Liver (tissue), 9 donors: Measurements from ENCODE around the gene FUT2. TPM values are rescaled to one million over a fixed set of nuclear protein-coding genes. Genes with fewer than 3 reads are reported as not detected.
A peak's percentile ranks its signal among the peaks of the same experiment; 100 is the strongest.

Experiments
- DNase-seq: peaks from one replicate; pipeline ENCODE4 v3.0.0-alpha.2; 2017; ENCODE audit warnings: low spot score
- H3K27ac ChIP-seq, 2 donors: one replicate each; pipeline ENCODE4 v1.7.0; 2013; ENCODE audit warnings: inconsistent platforms in 2 of 2, low read length in 2 of 2, control low read depth in 1 of 2, low read depth in 1 of 2, mild to moderate bottlenecking in 1 of 2
- H3K27me3 ChIP-seq, 4 donors: one replicate each; pipeline versions ENCODE4 v1.6.1 to v1.7.0; 2013; ENCODE audit warnings: low read length in 3 of 4, inconsistent platforms in 1 of 4, mild to moderate bottlenecking in 1 of 4, moderate library complexity in 1 of 4; ENCODE audit not compliant: control insufficient read depth in 4 of 4, insufficient read depth in 4 of 4
- H3K36me3 ChIP-seq, 4 donors: one replicate each; pipeline versions ENCODE4 v1.6.1 to v1.7.0; 2013; ENCODE audit warnings: low read length in 3 of 4, mild to moderate bottlenecking in 3 of 4, low read depth in 1 of 4, moderate library complexity in 1 of 4; ENCODE audit not compliant: control insufficient read depth in 4 of 4, insufficient read depth in 3 of 4
- H3K4me1 ChIP-seq, 4 donors: one replicate each; pipeline versions ENCODE4 v1.6.1 to v1.7.0; 2013; ENCODE audit warnings: low read length in 3 of 4, mild to moderate bottlenecking in 3 of 4, moderate library complexity in 1 of 4; ENCODE audit not compliant: control insufficient read depth in 4 of 4, insufficient read depth in 4 of 4
- H3K4me3 ChIP-seq, 3 donors: one replicate each; pipeline versions ENCODE4 v1.6.1 to v1.7.0; 2013; ENCODE audit warnings: low read length in 3 of 3, control low read depth in 1 of 3, low read depth in 1 of 3, mild to moderate bottlenecking in 1 of 3
- H3K9ac ChIP-seq, 2 donors: one replicate each; pipeline ENCODE4 v1.7.0; 2013; ENCODE audit warnings: low read length in 2 of 2, mild to moderate bottlenecking in 2 of 2, moderate library complexity in 2 of 2, control low read depth in 1 of 2, low read depth in 1 of 2
- H3K9me3 ChIP-seq, 4 donors: one replicate each; pipeline versions ENCODE4 v1.6.1 to v1.7.0; 2013; ENCODE audit warnings: low read length in 3 of 4; ENCODE audit not compliant: control insufficient read depth in 4 of 4
- FOXA1 ChIP-seq: IDR thresholded peaks from 2 replicates; pipeline ENCODE4 v1.6.1; 2016; ENCODE audit warnings: antibody characterized with exemption
- GABPA ChIP-seq, 2 donors: IDR thresholded peaks in 1 of 2; conservative IDR thresholded peaks in 1 of 2; 2 replicates each; pipeline ENCODE4 v1.6.1; 2016; ENCODE audit warnings: antibody characterized with exemption in 2 of 2, mild to moderate bottlenecking in 1 of 2, moderate library complexity in 1 of 2
- HNF4A ChIP-seq, 2 donors: conservative IDR thresholded peaks; 2 replicates each; pipeline ENCODE4 v1.6.1; 2016; ENCODE audit warnings: antibody characterized with exemption in 2 of 2, mild to moderate bottlenecking in 2 of 2
- HNF4G ChIP-seq: IDR thresholded peaks from 2 replicates; pipeline ENCODE4 v1.6.1; 2016; ENCODE audit warnings: antibody characterized with exemption
- JUND ChIP-seq, 2 donors: IDR thresholded peaks; 2 replicates each; pipeline ENCODE4 v1.6.1; 2016; ENCODE audit warnings: antibody characterized with exemption in 2 of 2
- NR2F2 ChIP-seq: IDR thresholded peaks from 2 replicates; pipeline ENCODE4 v1.6.1; 2016; ENCODE audit warnings: antibody characterized with exemption
- RAD21 ChIP-seq, 2 donors: IDR thresholded peaks; 2 replicates each; pipeline ENCODE4 v1.6.1; 2016; ENCODE audit warnings: antibody characterized with exemption in 2 of 2, mild to moderate bottlenecking in 2 of 2
- RXRA ChIP-seq, 2 donors: IDR thresholded peaks; 2 replicates each; pipeline ENCODE4 v1.6.1; 2017 to 2018; ENCODE audit warnings: antibody characterized with exemption in 2 of 2, mild to moderate bottlenecking in 1 of 2
- SP1 ChIP-seq: IDR thresholded peaks from 2 replicates; pipeline ENCODE4 v1.6.1; 2018; ENCODE audit warnings: antibody characterized with exemption, mild to moderate bottlenecking
- TAF1 ChIP-seq: conservative IDR thresholded peaks from 2 replicates; pipeline ENCODE4 v1.6.1; 2016; ENCODE audit warnings: antibody characterized with exemption, mild to moderate bottlenecking
- YY1 ChIP-seq: IDR thresholded peaks from 2 replicates; pipeline ENCODE4 v1.6.1; 2016; ENCODE audit warnings: antibody characterized with exemption, mild to moderate bottlenecking
- WGBS: extraction: QIAGEN DNeasy Blood & Tissue Kit; methylation state at CpG from one replicate; pipeline ENCODE4 v1.1.7; 2013; 5-methylcytosine and 5-hydroxymethylcytosine counted together
- polyA plus RNA-seq, 2 donors: library from polyadenylated mRNA; stranded (reverse) in 1 of 2; unstranded in 1 of 2; fragments of 200-250 nt in 1 of 2; fragments of >200 nt in 1 of 2; fragmentation: Nextera tagmentation in 1 of 2; extraction: Ambion mirVana in 1 of 2; gene quantifications; one replicate each; pipeline versions ENCODE4 v1.2.1 to v1.2.3, GENCODE V29; 2013 to 2015
- total RNA-seq, 2 donors: library from RNA; depleted of rRNA; stranded (reverse); fragments of >200 nt; gene quantifications; one replicate each; pipeline ENCODE4 v1.2.3, GENCODE V29; 2014
- TF ChIP-seq, protein P1 (sequence below): IDR thresholded peaks from 2 replicates; pipeline ENCODE4 v1.6.1; 2016; ENCODE audit warnings: antibody characterized with exemption, mild to moderate bottlenecking
- TF ChIP-seq, protein P2 (sequence below): fragments of 150-350 bp; IDR thresholded peaks from 2 replicates; pipeline ENCODE4 v1.5.1; 2017; ENCODE audit warnings: improper control_type of control experiment, low read depth, low read length; ENCODE audit not compliant: missing input control
- TF ChIP-seq, protein P3 (sequence below): IDR thresholded peaks from 2 replicates; pipeline ENCODE4 v1.6.1; 2016; ENCODE audit warnings: antibody characterized with exemption
- TF ChIP-seq, protein P4 (sequence below): IDR thresholded peaks from 2 replicates; pipeline ENCODE4 v1.6.1; 2016; ENCODE audit warnings: antibody characterized with exemption
- donor health status: healthy.
- donor health status: healthy.
- donor health status: healthy.
- donor health status: healthy.
- donor health status: healthy.

Gene FUT2
- total and polyA plus RNA-seq, 4 donors, result 0.02 to 0.38 (median 0.05) TPM; not detected in 1

DNA sequence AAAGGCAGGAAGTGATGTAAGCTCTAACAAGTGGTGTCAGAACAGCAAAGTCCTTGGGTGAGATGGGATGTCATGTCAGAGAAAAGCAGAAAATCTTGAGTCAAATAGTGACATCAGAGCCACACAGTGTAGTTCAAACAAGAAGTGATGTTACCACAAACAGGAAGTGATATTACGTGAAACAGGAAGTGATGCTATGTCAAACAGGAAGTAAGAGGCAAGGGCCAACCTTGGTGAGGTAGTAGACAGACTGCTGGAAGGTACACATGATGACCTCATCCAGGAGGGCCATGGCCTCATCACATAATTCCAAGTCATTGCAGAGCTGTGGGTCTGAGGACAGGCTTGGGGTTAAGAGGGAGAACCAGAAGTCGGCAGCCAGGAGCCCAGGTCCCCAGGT is 30.8 kb downstream of the FUT2 start:
- WGBS, result 83% methylated on average over 2 of the region's 2 CpGs

DNA sequence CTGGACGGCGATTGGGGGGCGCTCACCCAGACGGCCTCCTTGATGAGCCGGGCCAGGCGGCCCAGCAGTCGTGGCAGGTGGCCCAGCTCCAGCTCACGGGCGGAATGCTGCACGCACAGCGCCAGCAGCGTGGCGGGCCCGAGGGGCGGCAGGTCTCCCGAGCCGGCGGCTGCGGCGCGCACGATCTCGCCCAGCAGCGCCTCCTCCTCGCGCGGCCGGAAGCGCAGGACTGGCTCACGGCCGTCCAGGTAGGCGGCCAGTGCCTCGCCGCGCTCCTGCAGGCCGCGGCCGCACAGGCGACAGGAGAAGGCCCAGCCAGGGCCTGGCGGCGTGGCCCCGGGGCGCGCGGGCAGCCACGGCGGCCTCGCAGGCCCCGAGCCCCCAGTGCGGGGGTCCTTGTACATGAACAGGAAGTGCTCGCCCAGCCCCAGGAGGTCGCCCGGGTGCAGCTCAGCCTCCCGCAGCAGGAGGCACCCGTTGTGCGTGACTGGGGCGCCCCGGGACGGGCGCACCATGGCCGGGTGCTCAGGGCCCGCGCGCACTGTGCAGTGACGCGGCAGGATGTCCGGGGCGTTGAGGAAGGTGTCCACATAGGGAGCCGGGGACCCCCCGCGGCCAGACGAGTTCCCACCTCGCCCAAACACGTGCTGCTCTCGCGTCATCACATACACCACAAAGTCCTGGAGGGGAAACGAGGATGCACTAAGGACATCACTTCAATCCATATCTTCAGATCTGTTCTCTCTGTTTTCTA is 33.3 kb downstream of the FUT2 start:
- Histone ChIP-seq H3K27ac (no peak overlapping the region), H3K36me3 (no peaks in the 10 kb centered on the region), H3K4me1 (peaks cover 0 to 6% (median 1%) of the 10 kb centered on the region in 4 donors), H3K9ac (no peak overlapping the region), H3K9me3 (no peaks in the 10 kb centered on the region), H3K27me3 (no peaks in the 10 kb centered on the region), H3K4me3 (peak overlapping the region in 1 of 3 donors; percentile 9)
- no peak for DNase-seq
- WGBS, result 52% methylated on average over 77 of the region's 77 CpGs
- TF ChIP-seq GABPA (IDR thresholded peaks at IDR 0.05 in 1 of 2, conservative IDR thresholded peaks at IDR 0.05 in 1 of 2), result no peak
- TF ChIP-seq HNF4A (conservative IDR thresholded peaks at IDR 0.05), result no peak
- TF ChIP-seq, protein P1, sequence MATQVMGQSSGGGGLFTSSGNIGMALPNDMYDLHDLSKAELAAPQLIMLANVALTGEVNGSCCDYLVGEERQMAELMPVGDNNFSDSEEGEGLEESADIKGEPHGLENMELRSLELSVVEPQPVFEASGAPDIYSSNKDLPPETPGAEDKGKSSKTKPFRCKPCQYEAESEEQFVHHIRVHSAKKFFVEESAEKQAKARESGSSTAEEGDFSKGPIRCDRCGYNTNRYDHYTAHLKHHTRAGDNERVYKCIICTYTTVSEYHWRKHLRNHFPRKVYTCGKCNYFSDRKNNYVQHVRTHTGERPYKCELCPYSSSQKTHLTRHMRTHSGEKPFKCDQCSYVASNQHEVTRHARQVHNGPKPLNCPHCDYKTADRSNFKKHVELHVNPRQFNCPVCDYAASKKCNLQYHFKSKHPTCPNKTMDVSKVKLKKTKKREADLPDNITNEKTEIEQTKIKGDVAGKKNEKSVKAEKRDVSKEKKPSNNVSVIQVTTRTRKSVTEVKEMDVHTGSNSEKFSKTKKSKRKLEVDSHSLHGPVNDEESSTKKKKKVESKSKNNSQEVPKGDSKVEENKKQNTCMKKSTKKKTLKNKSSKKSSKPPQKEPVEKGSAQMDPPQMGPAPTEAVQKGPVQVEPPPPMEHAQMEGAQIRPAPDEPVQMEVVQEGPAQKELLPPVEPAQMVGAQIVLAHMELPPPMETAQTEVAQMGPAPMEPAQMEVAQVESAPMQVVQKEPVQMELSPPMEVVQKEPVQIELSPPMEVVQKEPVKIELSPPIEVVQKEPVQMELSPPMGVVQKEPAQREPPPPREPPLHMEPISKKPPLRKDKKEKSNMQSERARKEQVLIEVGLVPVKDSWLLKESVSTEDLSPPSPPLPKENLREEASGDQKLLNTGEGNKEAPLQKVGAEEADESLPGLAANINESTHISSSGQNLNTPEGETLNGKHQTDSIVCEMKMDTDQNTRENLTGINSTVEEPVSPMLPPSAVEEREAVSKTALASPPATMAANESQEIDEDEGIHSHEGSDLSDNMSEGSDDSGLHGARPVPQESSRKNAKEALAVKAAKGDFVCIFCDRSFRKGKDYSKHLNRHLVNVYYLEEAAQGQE, result no peak
- no peak for TF ChIP-seq NR2F2
- TF ChIP-seq, protein P2, sequence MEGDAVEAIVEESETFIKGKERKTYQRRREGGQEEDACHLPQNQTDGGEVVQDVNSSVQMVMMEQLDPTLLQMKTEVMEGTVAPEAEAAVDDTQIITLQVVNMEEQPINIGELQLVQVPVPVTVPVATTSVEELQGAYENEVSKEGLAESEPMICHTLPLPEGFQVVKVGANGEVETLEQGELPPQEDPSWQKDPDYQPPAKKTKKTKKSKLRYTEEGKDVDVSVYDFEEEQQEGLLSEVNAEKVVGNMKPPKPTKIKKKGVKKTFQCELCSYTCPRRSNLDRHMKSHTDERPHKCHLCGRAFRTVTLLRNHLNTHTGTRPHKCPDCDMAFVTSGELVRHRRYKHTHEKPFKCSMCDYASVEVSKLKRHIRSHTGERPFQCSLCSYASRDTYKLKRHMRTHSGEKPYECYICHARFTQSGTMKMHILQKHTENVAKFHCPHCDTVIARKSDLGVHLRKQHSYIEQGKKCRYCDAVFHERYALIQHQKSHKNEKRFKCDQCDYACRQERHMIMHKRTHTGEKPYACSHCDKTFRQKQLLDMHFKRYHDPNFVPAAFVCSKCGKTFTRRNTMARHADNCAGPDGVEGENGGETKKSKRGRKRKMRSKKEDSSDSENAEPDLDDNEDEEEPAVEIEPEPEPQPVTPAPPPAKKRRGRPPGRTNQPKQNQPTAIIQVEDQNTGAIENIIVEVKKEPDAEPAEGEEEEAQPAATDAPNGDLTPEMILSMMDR, result peak; percentile 10

More for the DNA sequence above, 30.8 kb downstream of the FUT2 start:
- H3K9me3 ChIP-seq, result no peaks in the 10 kb centered on the region
- no peak overlapping the region for H3K4me3 ChIP-seq
- TF ChIP-seq YY1, result no peak
- no peak for TF ChIP-seq RXRA (IDR thresholded peaks at IDR 0.05)
- TF ChIP-seq RAD21 (IDR thresholded peaks at IDR 0.05), result no peak
- TF ChIP-seq, protein P3, sequence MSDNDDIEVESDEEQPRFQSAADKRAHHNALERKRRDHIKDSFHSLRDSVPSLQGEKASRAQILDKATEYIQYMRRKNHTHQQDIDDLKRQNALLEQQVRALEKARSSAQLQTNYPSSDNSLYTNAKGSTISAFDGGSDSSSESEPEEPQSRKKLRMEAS, result no peak
- TF ChIP-seq NR2F2, result no peak
- TF ChIP-seq GABPA (IDR thresholded peaks at IDR 0.05 in 1 of 2, conservative IDR thresholded peaks at IDR 0.05 in 1 of 2), result peak; percentile 67 to 78
- TF ChIP-seq JUND (IDR thresholded peaks at IDR 0.05), result no peak
- no peaks in the 10 kb centered on the region for H3K27me3 ChIP-seq
- H3K27ac ChIP-seq, result peak overlapping the region in 1 of 2 donors; percentile 9
- no peaks in the 10 kb centered on the region for H3K36me3 ChIP-seq
- DNase-seq, result no peak
- peaks cover 0 to 6% (median 1%) of the 10 kb centered on the region in 4 donors for H3K4me1 ChIP-seq
- no peak overlapping the region for H3K9ac ChIP-seq

DNA sequence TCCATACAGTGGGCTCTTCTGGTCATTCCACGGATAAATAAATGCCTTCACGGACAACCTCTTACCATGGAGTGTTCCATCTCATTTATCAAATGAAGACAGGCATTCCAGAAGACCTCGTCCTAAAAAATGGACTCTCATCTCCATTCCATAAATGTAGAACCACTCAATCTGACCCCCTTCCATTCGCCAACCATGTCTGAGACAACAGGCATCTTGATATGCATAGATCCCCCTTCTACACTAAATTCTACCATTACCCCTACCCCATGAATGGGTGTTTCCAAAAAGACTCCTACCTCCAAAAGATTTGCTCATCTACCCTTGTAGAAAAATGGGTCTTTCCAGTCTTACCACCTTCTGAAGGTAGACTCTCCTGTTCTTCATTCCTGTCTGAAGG is 35.7 kb downstream of the FUT2 start:
- Histone ChIP-seq H3K4me1 (peaks cover 0 to 6% (median 0%) of the 10 kb centered on the region in 4 donors), H3K27ac (no peak overlapping the region), H3K27me3 (no peaks in the 10 kb centered on the region), H3K4me3 (no peak overlapping the region), H3K9me3 (no peaks in the 10 kb centered on the region), H3K36me3 (no peaks in the 10 kb centered on the region), H3K9ac (no peak overlapping the region)
- WGBS, result 86% methylated on average over 4 of the region's 4 CpGs
- no peak for DNase-seq
- no peak for TF ChIP-seq HNF4A (conservative IDR thresholded peaks at IDR 0.05)
- no peak for TF ChIP-seq SP1
- TF ChIP-seq TAF1, result no peak
- TF ChIP-seq GABPA (IDR thresholded peaks at IDR 0.05 in 1 of 2, conservative IDR thresholded peaks at IDR 0.05 in 1 of 2), result no peak
- no peak for TF ChIP-seq HNF4G
- no peak for TF ChIP-seq FOXA1
- TF ChIP-seq, protein P4, sequence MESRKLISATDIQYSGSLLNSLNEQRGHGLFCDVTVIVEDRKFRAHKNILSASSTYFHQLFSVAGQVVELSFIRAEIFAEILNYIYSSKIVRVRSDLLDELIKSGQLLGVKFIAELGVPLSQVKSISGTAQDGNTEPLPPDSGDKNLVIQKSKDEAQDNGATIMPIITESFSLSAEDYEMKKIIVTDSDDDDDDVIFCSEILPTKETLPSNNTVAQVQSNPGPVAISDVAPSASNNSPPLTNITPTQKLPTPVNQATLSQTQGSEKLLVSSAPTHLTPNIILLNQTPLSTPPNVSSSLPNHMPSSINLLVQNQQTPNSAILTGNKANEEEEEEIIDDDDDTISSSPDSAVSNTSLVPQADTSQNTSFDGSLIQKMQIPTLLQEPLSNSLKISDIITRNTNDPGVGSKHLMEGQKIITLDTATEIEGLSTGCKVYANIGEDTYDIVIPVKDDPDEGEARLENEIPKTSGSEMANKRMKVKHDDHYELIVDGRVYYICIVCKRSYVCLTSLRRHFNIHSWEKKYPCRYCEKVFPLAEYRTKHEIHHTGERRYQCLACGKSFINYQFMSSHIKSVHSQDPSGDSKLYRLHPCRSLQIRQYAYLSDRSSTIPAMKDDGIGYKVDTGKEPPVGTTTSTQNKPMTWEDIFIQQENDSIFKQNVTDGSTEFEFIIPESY, result no peak
